GM12892 (cell line): ENCODE data around the gene SCART1.

ENCODE experiments used
- POLR2A ChIP-seq: IDR thresholded peaks from 2 replicates; pipeline ENCODE4 v1.6.1; 2011; ENCODE audit warnings: low read depth, low read length, control low read depth
- POLR2AphosphoS5 ChIP-seq: IDR thresholded peaks from 2 replicates; pipeline ENCODE4 v1.6.1; 2011; ENCODE audit warnings: low read depth, low read length, control low read depth

- TF ChIP-seq POLR2A (no peak), POLR2AphosphoS5 (no peak)
These were observed at the start of gene SCART1 for GRCh38 chr10:133453516-133454203.
